ENCODE data around the gene LARP4B. TPM values are rescaled to one million over a fixed set of nuclear protein-coding genes. Genes with fewer than 3 reads are reported as not detected.
A peak's percentile ranks its signal among the peaks of the same experiment; 100 is the strongest.
"Not testable (repeated sequence)": the region's sequence is repeated elsewhere in the genome, so short reads cannot be mapped to it uniquely, and the experiment has no call there.

Gene LARP4B
- total RNA-seq, 1 experiment from 2014 or later: 31.1 TPM

DNA sequence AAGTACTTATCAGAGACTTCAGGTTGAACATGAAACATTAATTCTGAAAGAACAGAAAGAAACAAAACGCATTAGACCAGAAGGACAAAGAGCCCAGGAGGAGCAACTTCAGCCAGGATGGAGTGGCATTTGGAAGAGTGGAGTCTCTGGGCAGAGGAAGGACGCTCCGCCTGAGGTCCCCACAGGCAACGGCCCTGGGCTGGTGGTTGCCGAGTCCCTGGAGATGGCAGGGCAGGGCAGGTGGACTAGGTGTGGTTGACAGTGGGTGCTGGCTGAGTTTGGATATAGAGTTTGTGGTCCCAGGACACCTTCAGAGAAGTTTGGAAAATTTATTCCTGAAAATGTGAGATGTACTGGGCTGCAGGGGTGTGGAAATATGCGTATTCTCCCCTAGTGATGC is 27.4 kb upstream of the LARP4B start:
- no peak for DNase-seq (ENCODE audit: extremely low read depth, low read depth)

DNA sequence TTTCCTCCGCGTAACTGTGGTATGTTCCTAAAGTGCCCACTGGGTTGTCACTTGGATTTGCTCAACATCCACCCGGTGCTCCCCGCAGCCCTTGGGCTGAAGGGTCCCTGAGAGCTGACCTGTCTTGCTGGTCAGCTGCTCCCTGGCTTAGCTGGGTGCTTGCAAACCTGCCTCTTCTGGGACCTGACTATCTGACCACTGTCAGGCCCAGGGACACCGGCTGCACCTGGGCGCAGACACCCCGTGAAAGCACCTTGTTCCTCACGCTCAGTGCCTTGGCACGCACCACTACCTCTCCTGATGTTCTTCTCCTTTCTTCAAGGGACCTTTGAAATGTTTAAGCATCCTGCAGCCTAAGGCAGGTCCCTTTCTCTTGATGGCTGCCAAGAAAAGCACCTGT is 26.6 kb upstream of the LARP4B start:
- no peak for DNase-seq (ENCODE audit: extremely low read depth, low read depth)

DNA sequence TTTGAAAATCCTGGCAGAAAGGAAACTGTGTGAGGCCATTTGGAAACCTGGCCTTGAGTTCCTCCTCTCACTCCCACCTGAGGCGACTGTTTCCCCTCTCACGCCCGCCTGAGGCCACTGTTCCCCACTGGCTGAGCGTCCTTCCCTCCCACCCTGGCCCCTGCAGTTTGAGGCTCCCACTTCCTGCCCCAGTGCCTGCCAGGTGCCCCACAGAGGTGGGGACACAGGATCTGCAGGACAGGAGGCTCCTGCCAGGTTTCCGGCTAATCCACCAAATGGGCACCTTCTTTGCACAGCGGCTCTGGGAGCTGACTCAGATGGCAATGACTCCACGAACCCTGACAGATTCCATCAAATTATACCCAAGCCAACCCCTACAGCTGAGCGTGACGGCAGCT is 24.3 kb upstream of the LARP4B start:
- DNase-seq (ENCODE audit: extremely low read depth, low read depth): no peak

DNA sequence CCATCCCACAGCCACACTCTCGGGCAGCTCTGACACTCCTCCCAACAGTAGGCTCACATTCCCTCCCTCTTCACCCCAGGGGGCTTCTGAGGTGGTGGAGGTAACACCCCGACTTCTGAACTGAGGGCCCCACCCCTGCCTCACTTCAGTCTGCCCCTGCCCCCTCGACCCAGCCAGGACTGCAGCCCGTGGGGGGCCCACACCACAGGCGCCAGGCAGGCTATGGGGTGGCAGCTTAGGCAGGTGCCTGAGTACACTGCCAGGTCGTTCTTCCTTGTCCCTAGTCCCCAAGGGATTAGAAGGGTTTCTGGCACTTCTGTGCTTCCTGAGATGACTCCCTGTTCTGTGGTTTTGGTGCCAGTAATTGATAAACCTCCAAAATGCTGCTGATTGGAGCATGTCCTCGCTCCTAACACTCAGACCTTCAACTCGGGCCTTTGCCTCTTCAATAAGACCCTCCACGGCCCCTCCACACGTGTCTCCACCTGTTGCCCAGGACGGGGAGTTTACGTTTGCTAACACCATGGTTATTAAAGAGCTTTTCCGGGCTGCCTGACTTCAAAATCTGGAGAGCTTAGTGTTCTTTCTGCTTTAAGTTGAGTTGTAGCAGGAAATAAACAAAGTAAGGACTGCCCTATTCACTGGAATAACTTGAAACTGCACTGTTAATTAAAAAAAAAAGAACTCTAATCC is 23.8 kb upstream of the LARP4B start:
- DNase-seq (ENCODE audit: extremely low read depth, low read depth): no peak

DNA sequence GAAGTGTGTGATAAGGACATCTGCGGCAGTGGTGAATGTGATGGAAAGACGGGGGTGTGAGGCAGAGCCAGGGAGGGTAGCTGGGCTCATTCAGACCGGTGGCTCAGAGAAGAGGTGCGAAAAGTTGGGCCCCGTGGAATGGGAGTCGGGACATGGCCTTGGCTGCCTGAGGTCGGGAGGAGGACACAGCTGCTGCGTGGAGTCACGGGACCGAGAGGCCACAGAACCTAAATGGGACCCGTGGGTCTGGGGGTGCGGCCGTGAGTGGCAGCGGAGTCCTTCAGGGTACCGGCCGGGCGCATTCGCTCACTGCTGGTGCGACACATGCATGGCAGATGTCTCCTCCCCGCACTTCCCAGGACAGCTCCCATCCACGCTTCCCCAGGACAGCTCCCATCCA is 22.9 kb upstream of the LARP4B start:
- no peak for DNase-seq (ENCODE audit: extremely low read depth, low read depth)

DNA sequence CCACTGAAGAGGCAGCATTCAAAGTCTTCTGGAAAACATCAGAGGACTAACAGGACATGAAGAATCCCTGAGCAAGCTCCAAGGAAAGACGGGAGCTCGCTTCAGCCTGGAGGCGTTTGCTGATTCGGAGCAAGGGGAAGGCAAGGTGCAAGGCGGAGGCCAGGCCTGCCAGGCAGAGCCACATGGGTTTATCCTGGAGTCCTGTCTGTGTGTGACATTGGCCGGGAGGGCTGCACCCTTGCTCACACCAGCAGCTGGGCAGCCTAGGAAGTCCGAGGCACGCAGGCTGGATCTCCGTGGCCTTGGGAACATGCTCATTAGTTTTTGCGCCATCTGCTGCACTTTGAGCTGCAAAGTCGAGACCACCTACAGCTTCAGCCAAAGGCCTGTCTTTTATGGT is 22.3 kb upstream of the LARP4B start:
- DNase-seq (ENCODE audit: extremely low read depth, low read depth): no peak

DNA sequence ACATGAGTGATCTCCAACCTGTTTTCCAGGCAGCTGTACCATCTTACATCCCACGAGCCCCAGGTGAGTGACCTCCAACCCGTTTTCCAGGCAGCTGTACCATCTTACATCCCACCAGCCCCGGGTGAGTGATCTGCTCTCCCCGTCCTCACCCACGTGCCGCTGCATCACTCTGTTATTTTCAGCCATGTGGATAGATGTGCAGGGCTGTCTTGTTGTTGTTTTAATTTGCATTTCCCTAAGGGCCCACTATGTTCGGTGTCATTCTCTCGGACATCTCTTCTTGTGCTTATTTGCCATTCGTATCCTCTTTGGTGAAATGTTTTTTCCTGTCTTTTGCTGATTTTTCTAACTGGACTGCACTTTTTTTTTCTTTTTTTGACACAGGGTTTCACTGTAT is 17.9 kb upstream of the LARP4B start:
- DNase-seq (ENCODE audit: extremely low read depth, low read depth): no peak

DNA sequence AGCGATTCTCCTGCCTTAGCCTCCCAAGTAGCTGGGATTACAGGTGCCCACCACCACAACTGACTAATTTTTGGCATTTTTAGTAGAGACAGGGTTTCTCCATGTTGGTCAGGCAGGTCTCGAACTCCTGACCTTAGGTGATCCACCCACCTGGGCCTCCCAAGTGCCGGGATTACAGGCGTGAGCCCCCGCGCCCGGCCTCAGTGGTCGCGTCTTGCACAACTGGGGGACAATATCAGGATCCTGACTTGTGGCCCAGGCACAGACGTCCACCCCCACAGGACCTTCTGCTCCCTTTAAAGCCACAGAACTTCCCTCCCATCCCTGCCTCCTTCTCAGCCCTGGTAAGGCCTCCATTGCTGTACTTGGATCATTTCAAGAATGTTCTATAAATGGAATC is 16.8 kb upstream of the LARP4B start:
- DNase-seq (ENCODE audit: extremely low read depth, low read depth): no peak

DNA sequence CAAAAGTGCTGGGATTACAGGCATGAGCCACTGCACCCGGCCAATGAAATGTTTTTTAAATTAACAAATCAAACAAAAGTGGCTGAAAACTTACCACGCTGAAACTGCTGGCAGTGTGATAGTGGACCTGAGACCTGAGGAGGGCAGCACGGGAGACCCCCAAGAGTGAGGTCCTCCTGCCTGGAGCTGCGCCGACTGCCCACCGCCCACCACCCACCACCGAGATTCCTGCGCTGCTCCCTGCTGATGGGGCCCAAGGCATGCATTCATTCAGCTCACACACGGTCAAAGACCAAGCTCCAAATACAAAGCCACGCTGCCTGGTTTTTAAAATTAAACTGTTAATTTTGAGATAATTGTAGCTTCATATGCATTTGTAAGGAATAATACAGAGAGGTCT is 16.4 kb upstream of the LARP4B start:
- no peak for DNase-seq (ENCODE audit: extremely low read depth, low read depth)

DNA sequence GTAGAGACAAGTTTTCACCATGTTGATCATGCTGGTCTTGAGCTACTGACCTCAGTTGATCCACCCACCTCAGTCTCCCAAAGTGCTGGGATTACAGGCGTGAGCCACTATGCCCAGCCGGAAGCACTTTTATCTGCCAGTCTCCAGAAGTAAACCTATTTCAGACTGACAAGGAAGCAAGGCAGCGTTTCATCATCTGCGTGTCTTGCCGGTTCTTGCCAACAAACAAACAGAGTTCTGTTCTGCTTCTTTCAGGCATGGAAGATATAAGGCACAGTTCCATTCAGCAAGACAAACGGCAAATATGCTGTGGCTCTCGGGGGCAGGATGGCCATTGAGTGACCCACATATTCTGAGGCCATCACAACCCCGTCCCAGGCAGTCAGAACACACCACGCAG is 15.5 kb upstream of the LARP4B start:
- DNase-seq (ENCODE audit: extremely low read depth, low read depth): no peak

DNA sequence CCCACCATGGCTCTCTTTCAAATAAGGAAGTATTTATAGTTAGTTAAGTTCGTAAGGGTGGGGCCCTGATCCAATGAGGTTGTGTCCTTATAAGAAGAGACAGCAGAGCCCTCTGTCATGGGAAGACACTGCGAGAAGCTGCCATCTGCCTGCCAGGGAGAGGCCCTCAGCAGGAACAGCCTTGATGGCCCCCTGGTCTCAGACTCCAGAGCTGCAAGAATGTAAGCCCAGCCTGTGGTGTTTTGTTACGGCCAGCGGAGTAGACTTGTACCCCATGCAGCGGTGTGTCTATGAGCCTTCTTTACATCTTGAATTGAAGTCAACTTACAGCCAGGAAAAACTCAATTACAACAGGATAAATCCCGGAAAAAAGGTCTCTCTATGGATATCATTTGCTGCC is 14.3 kb upstream of the LARP4B start:
- no peak for DNase-seq (ENCODE audit: extremely low read depth, low read depth)

DNA sequence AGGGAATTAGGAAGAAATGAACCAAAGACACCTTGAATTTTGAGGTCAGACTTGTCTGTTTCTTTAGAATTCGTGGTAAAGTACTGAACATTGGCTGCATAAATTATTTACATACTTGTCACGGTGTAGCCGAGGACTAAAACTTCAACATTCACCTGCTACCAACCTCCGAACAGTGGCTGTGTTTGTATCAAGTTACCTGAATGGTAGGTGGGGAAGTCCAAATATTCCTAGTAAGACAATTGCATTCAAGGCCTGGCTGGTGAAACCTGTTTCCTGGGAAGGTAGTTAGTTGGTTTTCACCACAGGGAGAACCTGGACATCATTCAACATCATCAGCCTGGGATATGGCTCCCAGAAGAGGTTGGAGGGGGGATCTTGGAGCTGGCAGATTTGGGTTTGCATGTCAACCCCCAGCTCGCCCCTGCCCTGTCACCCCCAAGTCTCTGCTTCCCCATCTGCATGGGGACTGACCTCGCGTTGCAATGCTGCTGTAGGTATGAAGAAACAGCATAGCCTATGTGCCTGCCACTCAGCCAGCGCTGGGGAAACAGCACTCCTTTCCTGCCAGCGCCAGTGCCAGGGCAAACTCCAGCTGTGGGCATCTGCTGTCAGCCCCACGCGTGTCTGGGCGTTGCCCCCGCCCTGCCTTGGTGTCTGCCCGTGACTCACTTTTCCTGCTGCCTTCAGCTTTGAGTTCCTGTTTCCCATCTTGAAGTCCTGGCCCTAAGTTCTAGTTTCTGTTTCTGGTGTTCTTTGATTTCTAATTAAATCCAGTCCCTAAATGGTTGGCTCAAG is 12.7 kb upstream of the LARP4B start:
- no peak for DNase-seq (ENCODE audit: extremely low read depth, low read depth)

DNA sequence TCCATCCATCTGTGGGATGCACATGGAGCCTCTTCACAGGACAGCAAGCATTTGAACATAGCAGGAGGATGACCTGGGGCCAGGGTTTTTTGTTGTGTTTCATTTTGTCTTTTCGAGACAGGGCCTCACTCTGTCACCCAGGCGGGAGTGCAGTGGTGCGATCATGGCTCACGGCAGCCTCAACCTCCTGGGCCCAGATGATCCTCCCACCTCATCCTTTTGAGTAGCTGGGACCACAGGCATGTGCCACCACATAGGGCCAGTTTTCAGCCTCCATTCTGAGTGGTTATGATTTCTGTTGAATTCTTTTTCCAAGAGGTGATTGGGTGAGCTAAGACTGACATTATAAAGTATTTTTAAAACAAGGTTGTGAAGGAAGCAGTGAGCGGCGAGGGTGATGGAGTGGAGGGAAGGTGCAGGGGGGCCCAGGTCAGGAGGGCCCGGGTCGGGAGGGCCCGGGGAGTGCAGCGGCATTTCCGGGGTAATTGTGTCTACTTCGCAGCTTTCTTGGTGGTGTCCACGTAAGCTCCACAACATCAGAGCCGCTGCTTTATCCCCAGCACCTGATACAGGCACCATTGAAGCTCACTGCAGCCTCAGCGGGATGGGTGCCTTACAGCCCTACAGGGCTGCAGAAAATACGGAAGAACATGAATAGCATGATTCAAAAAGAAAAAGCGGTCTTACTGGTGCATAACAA is 12.0 kb upstream of the LARP4B start:
- no peak for DNase-seq (ENCODE audit: extremely low read depth, low read depth)

DNA sequence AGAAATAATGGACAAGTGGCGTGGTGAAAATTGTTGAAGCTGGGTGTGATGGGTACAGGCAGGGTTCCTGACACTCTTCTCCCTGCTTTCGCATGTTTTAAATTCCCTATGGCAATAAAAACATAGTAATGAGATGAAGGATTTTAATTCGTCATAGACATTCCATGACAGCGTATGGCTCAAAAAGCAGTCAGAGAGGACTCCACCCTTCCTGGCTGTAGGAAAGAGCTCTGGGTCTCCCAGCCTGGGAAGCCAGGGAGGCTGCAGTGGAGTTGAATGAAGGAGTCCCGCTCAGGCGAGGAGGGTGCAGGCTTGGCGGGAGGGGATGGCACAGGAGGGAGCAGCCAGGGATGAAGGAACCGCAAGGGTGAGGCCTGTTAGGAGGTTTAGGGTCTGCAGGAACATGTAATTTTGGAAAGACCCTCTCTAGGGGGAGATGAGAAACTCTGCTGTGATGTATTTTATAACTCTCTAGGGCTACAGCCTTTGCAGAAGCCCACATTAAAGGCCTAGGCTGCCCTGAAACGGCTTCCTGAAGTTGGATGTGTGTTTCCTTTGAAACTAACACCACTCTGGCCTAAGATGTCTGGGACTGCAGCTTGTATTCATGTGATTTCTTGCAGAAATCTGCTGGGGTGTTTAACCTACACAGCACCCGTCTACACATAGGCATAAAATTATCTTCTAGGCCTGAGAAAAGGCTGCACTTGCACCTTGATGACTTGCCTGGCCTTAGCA is 7.6 kb upstream of the LARP4B start:
- DNase-seq (ENCODE audit: extremely low read depth, low read depth): no peak

DNA sequence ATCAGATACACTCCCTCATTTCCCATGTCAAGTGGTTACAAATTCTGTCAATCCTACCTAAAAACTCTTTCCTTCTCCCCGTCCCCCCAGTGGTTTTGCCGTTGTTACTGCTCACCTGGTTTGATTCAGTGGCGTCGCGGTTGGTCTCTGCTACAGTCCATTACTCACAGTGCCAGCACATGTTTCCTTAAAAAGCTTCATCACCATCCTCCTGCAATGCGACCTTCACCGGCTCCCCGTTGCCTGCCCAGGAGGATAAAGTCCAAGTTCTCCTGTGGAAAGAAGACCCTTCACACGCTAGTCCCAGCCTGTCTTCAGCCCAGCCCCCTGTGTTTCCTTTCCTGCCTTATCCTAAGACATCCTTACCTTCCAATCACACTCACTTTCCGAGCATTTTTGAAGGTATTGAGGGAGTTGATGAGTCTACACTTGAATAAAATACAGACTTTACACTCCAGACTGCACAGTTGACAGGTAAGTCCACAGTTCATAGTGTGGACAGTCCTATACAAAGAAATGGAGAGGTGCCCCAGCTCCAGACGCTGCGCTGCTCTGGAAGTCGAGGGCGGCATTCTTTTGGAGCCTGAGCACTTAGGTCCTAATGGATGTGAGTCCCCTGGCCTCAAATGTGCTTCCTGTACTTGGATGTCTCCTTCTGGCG is 3.4 kb upstream of the LARP4B start:
- DNase-seq (ENCODE audit: extremely low read depth, low read depth): no peak

DNA sequence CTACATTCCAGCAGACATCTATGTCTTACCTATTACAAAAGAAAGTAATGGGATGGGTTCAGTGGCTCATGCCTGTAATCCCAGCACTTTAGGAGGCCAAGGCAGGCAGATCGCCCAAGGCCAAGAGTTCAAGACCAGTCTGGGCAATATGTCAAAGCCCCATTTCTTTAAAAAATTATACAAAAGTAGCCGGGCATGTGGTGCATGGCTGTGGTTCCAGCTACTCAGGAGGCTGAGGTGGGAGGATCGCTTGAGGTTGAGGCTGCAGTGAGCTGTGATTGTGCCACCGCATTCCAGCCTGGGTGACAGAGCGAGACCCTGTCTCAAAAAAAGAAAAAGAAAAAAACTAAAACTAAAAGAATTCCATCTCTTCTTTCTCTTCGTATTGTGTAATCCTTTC is 2.7 kb upstream of the LARP4B start:
- not testable (repeated sequence) for DNase-seq (ENCODE audit: extremely low read depth, low read depth)

DNA sequence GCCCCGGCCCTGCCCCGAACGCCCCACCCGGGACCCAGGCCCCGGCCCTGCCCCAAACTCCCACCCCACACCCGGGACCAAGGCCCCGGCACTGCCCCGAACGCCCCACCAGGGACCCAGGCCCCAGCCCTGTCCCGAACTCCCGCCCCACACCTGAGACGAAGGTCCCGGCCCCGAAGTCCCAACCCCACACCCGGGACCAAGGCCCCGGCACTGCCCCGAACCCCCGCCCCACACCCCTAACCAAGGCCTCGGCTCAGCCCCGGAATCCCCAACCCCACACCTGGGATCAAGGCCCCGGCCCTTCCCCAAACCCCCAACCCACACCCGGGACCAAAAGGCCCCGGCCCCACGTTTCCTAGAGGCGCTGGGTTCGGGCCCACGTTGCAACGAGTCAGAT is 1.1 kb upstream of the LARP4B start:
- no peak for DNase-seq (ENCODE audit: extremely low read depth, low read depth)

DNA sequence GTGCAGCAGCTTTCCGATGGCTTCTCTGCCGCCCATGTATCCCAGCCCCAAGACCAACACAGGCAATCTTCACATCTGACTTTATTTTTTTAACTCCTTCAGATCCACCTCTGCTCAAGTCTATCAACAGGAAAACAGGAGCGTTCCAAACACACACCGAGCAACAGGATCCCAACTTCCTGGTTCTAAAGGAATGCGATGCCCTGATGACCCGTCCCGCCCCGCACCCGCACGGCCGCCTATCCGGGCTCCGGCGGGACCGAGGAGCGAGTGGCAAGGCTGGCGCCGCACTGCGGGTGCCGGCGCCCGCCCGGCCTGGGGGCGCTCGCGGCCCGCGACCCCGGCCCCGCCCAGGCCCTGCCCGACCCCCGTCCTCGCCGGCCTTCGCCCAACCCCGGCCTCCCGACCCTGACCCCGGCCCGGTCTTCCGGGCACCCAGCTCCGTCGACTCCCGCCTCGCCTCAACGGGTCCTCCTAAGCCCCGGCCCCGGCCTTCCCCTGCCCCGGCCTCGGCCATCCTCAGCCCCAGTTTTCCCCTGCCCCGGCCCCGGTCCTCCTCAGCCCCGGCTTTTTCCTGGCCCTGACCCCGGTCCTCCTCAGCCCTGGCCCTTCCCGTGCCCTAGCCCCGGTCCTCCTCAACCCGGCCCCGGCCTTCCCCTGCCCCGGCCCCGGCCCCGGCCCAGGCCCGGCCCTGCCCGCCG is 730 bp downstream of the LARP4B start:
- peak; percentile 12 for DNase-seq (ENCODE audit: extremely low read depth, low read depth)

DNA sequence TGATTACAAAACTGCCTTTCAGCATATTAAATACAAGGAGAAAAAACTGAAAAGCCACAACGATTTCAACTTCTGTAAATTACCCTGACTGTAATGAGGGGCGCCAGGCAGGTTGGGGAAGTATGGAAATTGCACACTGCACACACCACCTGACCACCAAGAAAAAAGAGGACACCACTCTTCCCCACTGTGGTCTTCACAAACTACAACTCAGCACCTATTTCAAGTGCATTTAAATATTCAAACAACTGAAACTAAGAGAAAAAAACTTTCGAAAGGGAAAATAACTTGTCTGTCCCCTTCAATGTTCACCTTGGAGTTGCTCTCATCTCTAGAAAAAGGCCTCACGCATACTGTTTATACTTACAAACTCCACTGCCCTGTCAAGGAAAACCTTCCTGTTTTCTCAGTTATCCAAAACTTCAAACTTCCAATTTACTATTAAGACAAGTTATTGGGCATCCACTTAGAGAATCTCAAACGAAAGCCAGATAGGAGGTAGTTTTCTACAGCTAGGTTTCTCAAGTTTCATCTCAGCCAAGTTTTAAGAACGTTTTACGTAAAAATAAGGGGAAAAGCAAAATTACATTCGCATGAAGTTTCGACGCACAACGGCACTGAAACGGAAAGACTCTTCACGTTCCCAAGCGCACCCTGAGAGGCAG is 1.4 kb downstream of the LARP4B start:
- DNase-seq (ENCODE audit: extremely low read depth, low read depth): no peak
